Left ventricle myocardium inferior (tissue), 1 donor: Measurements from ENCODE around the gene SCAI. TPM values are rescaled to one million over a fixed set of nuclear protein-coding genes. Genes with fewer than 3 reads are reported as not detected.
"Not testable (repeated sequence)": the region's sequence is repeated elsewhere in the genome, so short reads cannot be mapped to it uniquely, and the experiment has no call there.

Experiments used
- DNase-seq: peaks from one replicate; pipeline ENCODE4 v3.0.0-alpha.2; 2020
- H3K27ac ChIP-seq: fragments of 200-600 bp; replicated peaks from 2 replicates; pipeline ENCODE4 v1.8.0; 2021
- H3K27me3 ChIP-seq: fragments of 200-600 bp; 2 replicates; pipeline ENCODE4 v1.8.0; 2021; ENCODE audit warnings: low read depth
- H3K36me3 ChIP-seq: fragments of 200-600 bp; 2 replicates; pipeline ENCODE4 v1.8.0; 2021
- H3K4me1 ChIP-seq: fragments of 200-600 bp; 2 replicates; pipeline ENCODE4 v1.8.0; 2021
- H3K4me3 ChIP-seq: fragments of 200-600 bp; 2 replicates; pipeline ENCODE4 v1.8.0; 2021; ENCODE audit warnings: mild to moderate bottlenecking, moderate library complexity
- H3K9me3 ChIP-seq: fragments of 200-600 bp; replicated peaks from 2 replicates; pipeline ENCODE4 v1.8.0; 2021
- intact Hi-C: fragments of 100-400 bp; cut with micrococcal nuclease; formaldehyde crosslinking; loops from one replicate; pipeline ENCODE4 v1.11.0; 2022
- total RNA-seq: library from RNA; stranded (reverse); fragmentation: NEBNext Ultra II Directional; extraction: Animal tissue kit (Norgen Biotek cat#: 25700); gene quantifications from one replicate; pipeline ENCODE4 v1.2.1, GENCODE V29; 2021
- TF ChIP-seq, protein P1 (sequence below): fragments of 200-600 bp; IDR thresholded peaks from 2 replicates; pipeline ENCODE4 v1.8.0; 2021; ENCODE audit warnings: antibody characterized with exemption, mild to moderate bottlenecking, borderline replicate concordance
- donor health status: DM: no; HTN: yes; CAD: no; lungs with severe emphysema.

SCAI gene
- total RNA-seq, 1 donor from 2014 or later = 2.7 TPM

DNA sequence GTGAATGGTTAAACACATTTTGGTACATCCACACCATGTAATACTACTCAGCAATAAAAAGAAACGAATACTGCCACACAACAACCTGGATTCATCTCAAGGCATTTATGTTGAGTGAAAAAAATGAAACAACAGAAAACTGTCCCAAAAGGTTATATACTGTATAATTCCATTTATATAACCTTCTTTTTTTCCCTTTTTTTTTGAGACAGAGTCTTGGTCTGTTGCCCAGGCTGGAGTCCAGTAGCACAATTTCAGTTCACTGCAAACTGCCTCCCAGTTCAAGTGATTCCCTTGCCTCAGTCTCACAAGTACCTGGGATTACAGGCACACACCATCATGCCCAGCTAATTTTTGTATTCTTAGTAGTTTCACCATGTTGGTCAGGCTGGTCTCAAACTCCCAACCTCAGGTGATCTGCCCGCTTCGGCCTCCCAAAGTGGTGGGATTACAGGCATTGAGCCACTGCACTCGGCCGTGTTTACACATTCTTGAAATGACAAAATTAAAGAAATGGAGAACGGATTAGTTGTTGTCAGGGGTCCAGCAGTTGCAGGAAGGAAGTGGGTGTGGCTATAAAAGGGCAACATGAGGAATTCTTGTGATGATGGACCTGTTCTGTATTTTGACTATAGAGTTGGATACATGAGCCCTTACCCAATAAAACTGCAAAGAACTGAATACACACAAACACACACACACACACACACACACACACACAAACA, 28.9 kb upstream of the SCAI start:
- intact Hi-C loops = no loop called here
- H3K27ac ChIP-seq = peak overlapping the region; percentile 7
- H3K4me3 ChIP-seq = no peak overlapping the region
- TF ChIP-seq, protein P1, sequence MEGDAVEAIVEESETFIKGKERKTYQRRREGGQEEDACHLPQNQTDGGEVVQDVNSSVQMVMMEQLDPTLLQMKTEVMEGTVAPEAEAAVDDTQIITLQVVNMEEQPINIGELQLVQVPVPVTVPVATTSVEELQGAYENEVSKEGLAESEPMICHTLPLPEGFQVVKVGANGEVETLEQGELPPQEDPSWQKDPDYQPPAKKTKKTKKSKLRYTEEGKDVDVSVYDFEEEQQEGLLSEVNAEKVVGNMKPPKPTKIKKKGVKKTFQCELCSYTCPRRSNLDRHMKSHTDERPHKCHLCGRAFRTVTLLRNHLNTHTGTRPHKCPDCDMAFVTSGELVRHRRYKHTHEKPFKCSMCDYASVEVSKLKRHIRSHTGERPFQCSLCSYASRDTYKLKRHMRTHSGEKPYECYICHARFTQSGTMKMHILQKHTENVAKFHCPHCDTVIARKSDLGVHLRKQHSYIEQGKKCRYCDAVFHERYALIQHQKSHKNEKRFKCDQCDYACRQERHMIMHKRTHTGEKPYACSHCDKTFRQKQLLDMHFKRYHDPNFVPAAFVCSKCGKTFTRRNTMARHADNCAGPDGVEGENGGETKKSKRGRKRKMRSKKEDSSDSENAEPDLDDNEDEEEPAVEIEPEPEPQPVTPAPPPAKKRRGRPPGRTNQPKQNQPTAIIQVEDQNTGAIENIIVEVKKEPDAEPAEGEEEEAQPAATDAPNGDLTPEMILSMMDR = no peak
- peaks cover 45% of the 10 kb centered on the region for H3K4me1 ChIP-seq
- H3K27me3 ChIP-seq = no peaks in the 10 kb centered on the region
- peaks cover 28% of the 10 kb centered on the region for H3K36me3 ChIP-seq
- no peaks in the 10 kb centered on the region for H3K9me3 ChIP-seq
- DNase-seq = no peak

DNA sequence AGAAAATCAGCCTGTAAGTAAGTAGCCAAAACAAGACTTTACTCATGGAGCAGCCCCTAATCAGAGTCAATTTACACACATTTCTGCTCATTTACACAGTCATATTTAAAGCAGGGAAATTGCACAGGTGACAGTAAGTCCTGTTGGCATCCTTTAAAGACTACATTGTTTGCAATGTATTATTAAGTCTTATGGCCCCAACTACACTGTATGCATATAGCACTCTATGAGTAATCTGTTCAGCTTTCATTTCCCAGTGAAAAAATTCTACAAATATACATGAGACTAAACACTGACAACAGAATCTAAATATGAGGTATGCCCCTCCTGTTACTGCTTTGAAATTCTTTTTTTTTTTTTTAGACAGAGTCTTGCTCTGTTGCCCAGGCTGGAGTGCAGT, 26.6 kb upstream of the SCAI start:
- peaks cover 32% of the 10 kb centered on the region for H3K4me1 ChIP-seq
- H3K4me3 ChIP-seq = no peak overlapping the region
- H3K27ac ChIP-seq = no peak overlapping the region
- DNase-seq = no peak
- TF ChIP-seq, protein P1 = no peak
- peaks cover 28% of the 10 kb centered on the region for H3K36me3 ChIP-seq
- H3K9me3 ChIP-seq = no peaks in the 10 kb centered on the region
- H3K27me3 ChIP-seq = no peaks in the 10 kb centered on the region
- intact Hi-C loops = no loop called here

DNA sequence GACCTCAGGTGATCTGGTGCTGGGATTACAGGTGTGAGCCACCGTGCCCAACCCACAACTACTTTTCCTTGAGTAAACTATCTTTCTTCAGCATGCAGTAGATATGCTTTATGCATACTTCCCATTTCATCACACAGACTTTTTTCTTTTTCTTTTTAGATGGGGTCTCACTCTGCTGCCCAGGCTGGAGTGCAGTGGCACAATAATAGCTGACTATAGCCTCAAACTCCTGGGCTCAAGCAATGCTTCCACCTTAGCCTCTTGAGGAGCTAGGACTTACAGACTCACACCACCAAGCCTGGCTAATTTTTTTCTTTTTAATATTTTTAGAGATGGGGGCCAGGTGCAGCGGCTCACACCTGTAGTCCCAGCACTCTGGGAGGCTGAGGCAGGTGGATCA, 23.4 kb upstream of the SCAI start:
- Histone ChIP-seq H3K36me3 (peaks cover 24% of the 10 kb centered on the region), H3K27ac (no peak overlapping the region), H3K4me1 (peaks cover 3% of the 10 kb centered on the region), H3K4me3 (no peak overlapping the region), H3K9me3 (no peaks in the 10 kb centered on the region), H3K27me3 (no peaks in the 10 kb centered on the region)
- TF ChIP-seq, protein P1 = no peak
- intact Hi-C loops = no loop called here
- no peak for DNase-seq

DNA sequence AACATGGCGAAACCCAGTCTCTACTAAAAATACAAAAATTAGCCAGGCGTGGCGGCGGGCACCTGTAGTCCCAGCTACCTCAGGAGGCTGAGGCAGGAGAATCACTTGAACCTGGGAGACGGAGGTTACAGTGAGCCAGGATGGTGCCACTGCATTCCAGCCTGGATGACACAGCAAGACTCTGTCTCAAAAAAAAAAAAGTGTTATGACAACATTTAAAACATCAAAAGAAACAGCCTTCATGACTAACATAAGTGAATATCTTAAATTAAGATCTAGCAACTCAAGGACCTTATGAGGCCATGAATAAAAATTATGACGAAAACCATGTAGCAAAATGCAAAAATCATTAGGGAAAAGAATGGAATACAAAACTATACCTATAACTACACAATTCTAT, 19.6 kb upstream of the SCAI start:
- intact Hi-C loops, H3K27me3 ChIP-seq, H3K27ac ChIP-seq, H3K4me3 ChIP-seq, DNase-seq, H3K36me3 ChIP-seq, H3K9me3 ChIP-seq: not testable (repeated sequence)
- H3K4me1 ChIP-seq = peaks cover 16% of the 10 kb centered on the region

DNA sequence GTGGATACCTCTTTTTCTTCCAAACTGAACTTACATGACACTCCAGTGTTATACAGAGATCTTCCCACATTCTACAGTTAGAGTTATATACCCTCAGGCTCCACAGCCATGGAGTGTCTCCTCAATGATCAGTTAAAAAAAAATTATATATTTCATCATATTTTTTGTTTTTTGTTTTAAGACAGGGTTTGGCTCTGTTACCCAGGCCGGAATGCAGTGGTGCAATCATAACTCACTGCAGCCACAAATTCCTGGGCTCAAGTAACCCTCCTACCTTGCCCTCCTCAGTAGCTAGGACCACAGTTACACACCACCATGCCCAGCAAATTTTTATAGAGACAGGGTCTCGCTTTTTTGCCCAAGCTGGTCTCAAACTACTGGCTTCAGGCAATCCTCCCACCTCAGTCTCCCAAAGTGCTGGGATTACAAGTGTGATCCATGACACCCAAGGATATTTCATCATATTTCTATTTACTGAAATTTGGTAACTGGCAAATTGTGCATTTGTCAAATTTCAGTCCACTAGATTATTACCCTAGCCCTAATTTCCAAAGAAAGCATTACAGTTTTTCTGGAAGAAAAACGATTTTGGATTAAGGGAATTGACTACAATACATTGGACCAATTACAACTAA, 18.1 kb upstream of the SCAI start:
- no peak for DNase-seq
- Histone ChIP-seq H3K27ac (no peak overlapping the region), H3K4me1 (peaks cover 16% of the 10 kb centered on the region), H3K27me3 (no peaks in the 10 kb centered on the region), H3K9me3 (no peaks in the 10 kb centered on the region), H3K4me3 (no peak overlapping the region), H3K36me3 (peaks cover 6% of the 10 kb centered on the region)
- TF ChIP-seq, protein P1 = no peak
- intact Hi-C loops = no loop called here

DNA sequence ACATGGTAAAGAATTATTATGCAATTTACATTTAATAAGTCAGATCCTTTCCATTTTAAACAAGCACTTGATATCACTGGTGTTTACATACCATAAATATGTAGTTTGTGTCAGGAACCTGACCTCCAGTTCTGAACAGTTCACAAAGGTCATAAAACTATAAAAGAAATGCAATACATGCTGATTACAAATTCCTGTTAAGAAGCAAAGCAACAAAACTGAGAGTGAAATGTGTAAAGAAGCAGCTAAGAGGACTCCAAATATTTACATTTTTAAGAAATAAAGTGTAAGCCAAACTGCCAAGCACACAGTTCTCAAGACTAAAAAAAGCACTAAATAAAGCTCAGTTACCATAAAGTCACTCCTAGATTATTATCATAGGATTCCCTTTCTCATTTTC, 17.4 kb upstream of the SCAI start:
- Histone ChIP-seq H3K4me3 (no peak overlapping the region), H3K27ac (no peak overlapping the region), H3K27me3 (no peaks in the 10 kb centered on the region), H3K4me1 (peaks cover 16% of the 10 kb centered on the region), H3K9me3 (no peaks in the 10 kb centered on the region), H3K36me3 (peaks cover 6% of the 10 kb centered on the region)
- TF ChIP-seq, protein P1 = no peak
- DNase-seq = no peak
- intact Hi-C loops = no loop called here
